HL-60 (cell line): ENCODE results near the gene IGFLR1.

Experiments
- DNase-seq, 2 experiments: peaks; one replicate each; pipeline ENCODE4 v3.0.0-alpha.2; 2010 to 2020; ENCODE audit warnings: low read depth in 1 of 2, low spot score in 1 of 2
- H3K27ac ChIP-seq: fragments of 250-450 bp; sonication (Bioruptor Pico); replicated peaks from 2 replicates; pipeline ENCODE4 v1.5.1; 2020; ENCODE audit warnings: mild to moderate bottlenecking, moderate library complexity
- H3K27me3 ChIP-seq: fragments of 250-450 bp; sonication (Bioruptor Pico); 2 replicates; pipeline ENCODE4 v1.5.1; 2021; ENCODE audit warnings: mild to moderate bottlenecking, moderate library complexity; ENCODE audit not compliant: insufficient read depth, poor library complexity, severe bottlenecking
- H3K4me3 ChIP-seq: replicated peaks from 2 replicates; pipeline ENCODE4 v1.5.1; 2011; ENCODE audit warnings: mild to moderate bottlenecking, control low read depth, low read length; ENCODE audit not compliant: insufficient read depth
- GABPA ChIP-seq: IDR thresholded peaks from 2 replicates; pipeline ENCODE4 v1.6.1; 2012; ENCODE audit warnings: low read depth
- POLR2AphosphoS5 ChIP-seq: IDR thresholded peaks from 2 replicates; pipeline ENCODE4 v1.6.1; 2012; ENCODE audit warnings: low read depth
- SPI1 ChIP-seq: IDR thresholded peaks from 2 replicates; pipeline ENCODE4 v1.6.1; 2012; ENCODE audit warnings: low read depth, mild to moderate bottlenecking, borderline replicate concordance
- TF ChIP-seq, protein P1 (sequence below): IDR thresholded peaks from 2 replicates; pipeline ENCODE4 v1.6.1; 2012; ENCODE audit warnings: low read depth; ENCODE audit not compliant: insufficient replicate concordance
- TF ChIP-seq, protein P2 (sequence below): IDR thresholded peaks from one replicate; pipeline ENCODE4 v1.5.1; 2011; ENCODE audit warnings: low read length, control low read depth, inconsistent platforms; ENCODE audit not compliant: insufficient read depth

IGFLR1 gene

DNA sequence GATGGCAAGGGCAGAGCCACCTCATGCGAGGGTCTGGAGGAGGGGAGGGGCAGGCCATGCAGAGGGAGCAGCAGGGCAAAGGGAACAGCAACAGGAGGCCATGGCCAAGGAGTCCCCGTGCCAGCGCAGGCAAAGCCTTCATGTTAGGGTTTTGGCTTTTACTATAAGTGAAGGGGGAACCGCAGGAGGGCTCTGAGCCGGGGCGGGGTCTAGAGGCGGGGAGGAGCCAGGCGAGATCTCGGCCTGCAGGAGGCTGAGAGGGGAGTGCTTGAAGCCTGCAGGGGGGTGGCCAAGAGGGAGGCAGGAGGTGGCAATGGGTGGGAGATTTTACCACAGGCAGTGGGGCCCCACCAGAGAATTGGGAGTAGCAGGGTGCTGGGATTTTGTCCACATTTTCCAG lies 39.4 kb upstream of the IGFLR1 start:
- no peak for DNase-seq
- Histone ChIP-seq H3K27ac (no peak overlapping the region), H3K27me3 (no peaks in the 10 kb centered on the region), H3K4me3 (no peak overlapping the region)
- TF ChIP-seq, protein P1, sequence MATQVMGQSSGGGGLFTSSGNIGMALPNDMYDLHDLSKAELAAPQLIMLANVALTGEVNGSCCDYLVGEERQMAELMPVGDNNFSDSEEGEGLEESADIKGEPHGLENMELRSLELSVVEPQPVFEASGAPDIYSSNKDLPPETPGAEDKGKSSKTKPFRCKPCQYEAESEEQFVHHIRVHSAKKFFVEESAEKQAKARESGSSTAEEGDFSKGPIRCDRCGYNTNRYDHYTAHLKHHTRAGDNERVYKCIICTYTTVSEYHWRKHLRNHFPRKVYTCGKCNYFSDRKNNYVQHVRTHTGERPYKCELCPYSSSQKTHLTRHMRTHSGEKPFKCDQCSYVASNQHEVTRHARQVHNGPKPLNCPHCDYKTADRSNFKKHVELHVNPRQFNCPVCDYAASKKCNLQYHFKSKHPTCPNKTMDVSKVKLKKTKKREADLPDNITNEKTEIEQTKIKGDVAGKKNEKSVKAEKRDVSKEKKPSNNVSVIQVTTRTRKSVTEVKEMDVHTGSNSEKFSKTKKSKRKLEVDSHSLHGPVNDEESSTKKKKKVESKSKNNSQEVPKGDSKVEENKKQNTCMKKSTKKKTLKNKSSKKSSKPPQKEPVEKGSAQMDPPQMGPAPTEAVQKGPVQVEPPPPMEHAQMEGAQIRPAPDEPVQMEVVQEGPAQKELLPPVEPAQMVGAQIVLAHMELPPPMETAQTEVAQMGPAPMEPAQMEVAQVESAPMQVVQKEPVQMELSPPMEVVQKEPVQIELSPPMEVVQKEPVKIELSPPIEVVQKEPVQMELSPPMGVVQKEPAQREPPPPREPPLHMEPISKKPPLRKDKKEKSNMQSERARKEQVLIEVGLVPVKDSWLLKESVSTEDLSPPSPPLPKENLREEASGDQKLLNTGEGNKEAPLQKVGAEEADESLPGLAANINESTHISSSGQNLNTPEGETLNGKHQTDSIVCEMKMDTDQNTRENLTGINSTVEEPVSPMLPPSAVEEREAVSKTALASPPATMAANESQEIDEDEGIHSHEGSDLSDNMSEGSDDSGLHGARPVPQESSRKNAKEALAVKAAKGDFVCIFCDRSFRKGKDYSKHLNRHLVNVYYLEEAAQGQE = no peak
- TF ChIP-seq POLR2AphosphoS5 (no peak), SPI1 (no peak), GABPA (no peak)
- TF ChIP-seq, protein P2, sequence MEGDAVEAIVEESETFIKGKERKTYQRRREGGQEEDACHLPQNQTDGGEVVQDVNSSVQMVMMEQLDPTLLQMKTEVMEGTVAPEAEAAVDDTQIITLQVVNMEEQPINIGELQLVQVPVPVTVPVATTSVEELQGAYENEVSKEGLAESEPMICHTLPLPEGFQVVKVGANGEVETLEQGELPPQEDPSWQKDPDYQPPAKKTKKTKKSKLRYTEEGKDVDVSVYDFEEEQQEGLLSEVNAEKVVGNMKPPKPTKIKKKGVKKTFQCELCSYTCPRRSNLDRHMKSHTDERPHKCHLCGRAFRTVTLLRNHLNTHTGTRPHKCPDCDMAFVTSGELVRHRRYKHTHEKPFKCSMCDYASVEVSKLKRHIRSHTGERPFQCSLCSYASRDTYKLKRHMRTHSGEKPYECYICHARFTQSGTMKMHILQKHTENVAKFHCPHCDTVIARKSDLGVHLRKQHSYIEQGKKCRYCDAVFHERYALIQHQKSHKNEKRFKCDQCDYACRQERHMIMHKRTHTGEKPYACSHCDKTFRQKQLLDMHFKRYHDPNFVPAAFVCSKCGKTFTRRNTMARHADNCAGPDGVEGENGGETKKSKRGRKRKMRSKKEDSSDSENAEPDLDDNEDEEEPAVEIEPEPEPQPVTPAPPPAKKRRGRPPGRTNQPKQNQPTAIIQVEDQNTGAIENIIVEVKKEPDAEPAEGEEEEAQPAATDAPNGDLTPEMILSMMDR = no peak

DNA sequence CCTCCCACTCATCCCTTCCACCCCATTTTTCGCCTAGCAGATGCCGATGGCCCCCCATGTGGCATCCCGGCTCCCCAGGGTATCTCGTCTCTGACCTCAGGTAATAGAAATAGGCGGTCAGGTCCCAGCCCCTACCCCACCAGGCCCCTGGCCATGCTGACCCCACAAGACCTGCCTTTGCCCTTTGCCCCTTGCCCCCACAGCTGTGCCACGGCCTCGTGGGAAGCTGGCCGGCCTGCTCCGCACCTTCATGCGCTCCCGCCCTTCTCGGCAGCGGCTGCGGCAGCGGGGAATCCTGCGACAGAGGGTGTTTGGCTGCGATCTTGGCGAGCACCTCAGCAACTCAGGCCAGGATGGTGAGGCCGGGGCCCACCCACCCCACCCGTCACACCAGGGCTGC lies 38.5 kb upstream of the IGFLR1 start:
- no peak overlapping the region for H3K27ac ChIP-seq
- H3K4me3 ChIP-seq = no peak overlapping the region
- no peak for TF ChIP-seq GABPA
- TF ChIP-seq POLR2AphosphoS5 = no peak
- TF ChIP-seq, protein P2 = no peak
- TF ChIP-seq, protein P1 = no peak
- TF ChIP-seq SPI1 = no peak
- no peaks in the 10 kb centered on the region for H3K27me3 ChIP-seq
- no peak for DNase-seq

DNA sequence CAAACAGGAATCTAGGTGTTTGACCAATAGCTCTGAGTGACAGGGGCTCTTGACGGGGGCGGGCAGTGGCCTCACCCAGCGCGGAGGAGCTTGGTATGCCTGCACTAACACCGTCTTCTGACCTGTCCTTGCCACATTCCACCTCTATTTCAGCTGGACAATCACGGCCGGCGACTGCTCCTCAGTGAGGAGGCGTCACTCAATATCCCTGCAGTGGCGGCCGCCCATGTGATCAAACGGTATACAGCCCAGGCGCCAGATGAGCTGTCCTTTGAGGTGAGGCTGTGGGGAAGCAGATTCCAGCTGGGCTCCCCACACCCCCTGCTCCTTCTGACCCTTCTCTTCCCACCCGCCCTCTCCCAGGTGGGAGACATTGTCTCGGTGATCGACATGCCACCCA lies 37.8 kb upstream of the IGFLR1 start:
- Histone ChIP-seq H3K27me3 (no peaks in the 10 kb centered on the region), H3K4me3 (no peak overlapping the region), H3K27ac (no peak overlapping the region)
- no peak for DNase-seq
- no peak for TF ChIP-seq POLR2AphosphoS5

DNA sequence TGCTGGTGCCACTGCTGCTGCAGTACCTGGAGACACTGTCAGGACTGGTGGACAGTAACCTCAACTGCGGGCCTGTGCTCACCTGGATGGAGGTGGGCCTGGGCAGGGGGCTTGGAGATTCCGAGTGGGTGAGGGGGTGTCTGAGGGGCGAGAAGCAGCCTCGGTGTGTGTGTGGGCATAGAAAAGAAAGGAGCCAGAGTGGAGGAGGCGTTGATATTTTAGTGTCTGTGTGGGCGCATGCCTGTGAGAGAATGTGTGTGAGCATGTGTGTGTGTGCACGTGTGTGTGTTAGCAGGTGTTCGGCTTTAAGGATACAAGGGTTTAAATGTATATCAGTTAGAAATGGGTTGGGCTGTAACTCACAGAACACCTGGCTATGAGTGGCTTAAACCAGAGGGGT lies 36.8 kb upstream of the IGFLR1 start:
- Histone ChIP-seq H3K4me3 (no peak overlapping the region), H3K27ac (no peak overlapping the region), H3K27me3 (no peaks in the 10 kb centered on the region)
- DNase-seq = no peak
- TF ChIP-seq, protein P2 = no peak
- TF ChIP-seq, protein P1 = no peak
- TF ChIP-seq SPI1 = no peak
- no peak for TF ChIP-seq GABPA
- TF ChIP-seq POLR2AphosphoS5 = no peak
